Fibroblast of lung (primary cell): ENCODE measurements around the gene LPIN2. TPM values are rescaled to one million over a fixed set of nuclear protein-coding genes. Genes with fewer than 3 reads are reported as not detected.

Experiments
- DNase-seq, 2 donors: peaks; one replicate each; pipeline versions ENCODE4 v3.0.0 to v3.0.0-alpha.2; 2010; ENCODE audit warnings: low read depth in 2 of 2
- H2AFZ ChIP-seq: 2 replicates; pipeline ENCODE4 v1.5.1; 2012; ENCODE audit warnings: low read length, control low read depth, inconsistent platforms
- H3K27ac ChIP-seq: 2 replicates; pipeline ENCODE4 v1.5.1; 2011; ENCODE audit warnings: low read length, control low read depth; ENCODE audit not compliant: insufficient read depth
- H3K27me3 ChIP-seq: 2 replicates; pipeline ENCODE4 v1.5.1; 2011; ENCODE audit warnings: mild to moderate bottlenecking, low read length; ENCODE audit not compliant: control insufficient read depth, insufficient read depth
- H3K36me3 ChIP-seq: 2 replicates; pipeline ENCODE4 v1.5.1; 2011; ENCODE audit warnings: low read length; ENCODE audit not compliant: control insufficient read depth, insufficient read depth
- H3K4me1 ChIP-seq: 2 replicates; pipeline ENCODE4 v1.5.1; 2011; ENCODE audit warnings: low read length; ENCODE audit not compliant: control insufficient read depth, insufficient read depth; ENCODE audit errors: extremely low read depth
- H3K4me2 ChIP-seq: 2 replicates; pipeline ENCODE4 v1.5.1; 2011; ENCODE audit warnings: low read length, control low read depth; ENCODE audit not compliant: insufficient read depth; ENCODE audit errors: extremely low read depth
- H3K4me3 ChIP-seq, 4 experiments: fragments of 200-600 bp in 1 of 4; sonication (generic) in 1 of 4; replicated peaks in 1 of 4; 2 replicates each; pipeline ENCODE4 v1.5.1; 2011 to 2016; ENCODE audit warnings: low read length in 4 of 4, low read depth in 3 of 4, mild to moderate bottlenecking in 3 of 4, control low read depth in 2 of 4, inconsistent platforms in 1 of 4, mixed read lengths in 1 of 4; ENCODE audit not compliant: insufficient read depth in 1 of 4; ENCODE audit errors: control extremely low read depth in 1 of 4
- H3K79me2 ChIP-seq: 2 replicates; pipeline ENCODE4 v1.5.1; 2012; ENCODE audit warnings: mild to moderate bottlenecking, low read length, inconsistent platforms; ENCODE audit not compliant: control insufficient read depth, insufficient read depth
- H3K9ac ChIP-seq: 2 replicates; pipeline ENCODE4 v1.5.1; 2011; ENCODE audit warnings: mild to moderate bottlenecking, low read length, control low read depth; ENCODE audit not compliant: insufficient read depth
- H3K9me3 ChIP-seq: 2 replicates; pipeline ENCODE4 v1.5.1; 2012; ENCODE audit warnings: low read depth, low read length; ENCODE audit not compliant: control insufficient read depth, insufficient read depth
- H4K20me1 ChIP-seq: 2 replicates; pipeline ENCODE4 v1.5.1; 2011; ENCODE audit warnings: low read length; ENCODE audit not compliant: control insufficient read depth, insufficient read depth; ENCODE audit errors: extremely low read depth
- CTCF ChIP-seq, 2 donors: IDR thresholded peaks in 1 of 2; conservative IDR thresholded peaks in 1 of 2; 1 replicate in 1 of 2; 2 replicates in 1 of 2; pipeline ENCODE4 v1.5.1; 2011 to 2012; ENCODE audit warnings: low read length in 2 of 2, control low read depth in 1 of 2, inconsistent platforms in 1 of 2, low read depth in 1 of 2, mild to moderate bottlenecking in 1 of 2
- EZH2 ChIP-seq: IDR thresholded peaks from 2 replicates; pipeline ENCODE4 v1.5.1; 2012; ENCODE audit warnings: low read length, control low read depth, mild to moderate bottlenecking; ENCODE audit errors: missing control alignments
- polyA plus RNA-seq, 2 donors: library from polyadenylated mRNA; depleted of rRNA in 1 of 2; stranded (reverse) in 1 of 2; unstranded in 1 of 2; fragments of >200 nt; gene quantifications; 2 replicates each; pipeline ENCODE4 v1.2.1, GENCODE V29; 2011 to 2012; ENCODE audit warnings: missing spikeins in 1 of 2
- total RNA-seq: library from RNA; depleted of rRNA; stranded (reverse); fragments of >200 nt; gene quantifications from 2 replicates; pipeline ENCODE4 v1.2.1, GENCODE V29; 2014

LPIN2 gene
- total and polyA plus RNA-seq, 2 donors (not counting 1 experiment from before 2014, with no cell fraction given) = 51.0 to 58.1 TPM

DNA sequence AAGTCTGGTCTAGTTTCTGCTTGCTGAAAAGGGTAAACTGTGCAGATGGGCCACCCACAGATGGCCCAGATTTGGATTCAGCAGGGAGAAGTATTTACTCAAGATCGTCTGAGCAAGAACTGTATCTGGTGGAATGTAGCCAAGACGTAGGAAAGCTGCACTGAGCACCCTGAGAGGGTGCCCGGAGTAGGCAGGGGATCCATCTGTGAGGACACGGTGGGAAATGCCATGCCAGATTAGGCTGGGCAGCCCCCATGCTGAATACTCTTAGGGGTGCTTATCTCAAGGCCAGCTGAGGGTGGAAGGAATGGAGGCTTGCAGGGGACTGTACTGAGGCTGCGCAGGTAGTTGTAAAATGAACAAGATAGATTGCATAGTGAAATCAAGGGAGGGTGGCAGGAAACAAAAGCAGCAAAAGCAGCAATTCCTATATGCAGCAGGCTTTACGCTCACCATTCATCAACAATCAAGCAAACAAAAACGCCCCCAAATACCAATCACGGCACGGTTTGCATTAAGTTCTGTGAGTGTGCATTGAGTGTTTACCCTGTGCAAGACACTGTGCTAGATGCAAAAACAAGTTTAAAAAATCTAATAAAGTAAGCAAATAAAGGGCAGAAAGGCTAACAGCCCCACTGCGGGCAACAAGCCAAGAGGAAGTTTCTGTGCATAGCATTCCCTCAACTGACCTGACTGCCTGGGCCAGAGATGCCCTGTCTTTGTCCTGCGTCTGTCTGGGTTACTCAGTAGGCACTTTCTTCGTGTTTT is 32.2 kb upstream of the LPIN2 start:
- no peak overlapping the region for H3K27ac ChIP-seq
- no peaks in the 10 kb centered on the region for H4K20me1 ChIP-seq
- TF ChIP-seq CTCF (conservative IDR thresholded peaks at IDR 0.05 in 1 of 2, IDR thresholded peaks at IDR 0.05 in 1 of 2; ENCODE audit: low read depth in 1 of 2, low read length in 2 of 2) = no peak
- TF ChIP-seq EZH2 = no peak
- H3K4me2 ChIP-seq = no peak overlapping the region
- peak in 1 of 2 donors; percentile 3 for DNase-seq
- no peaks in the 10 kb centered on the region for H3K27me3 ChIP-seq
- H3K36me3 ChIP-seq = no peaks in the 10 kb centered on the region
- H3K4me1 ChIP-seq = no peaks in the 10 kb centered on the region
- no peaks in the 10 kb centered on the region for H3K79me2 ChIP-seq
- H3K4me3 ChIP-seq = no peak overlapping the region
- no peaks in the 10 kb centered on the region for H3K9me3 ChIP-seq
- no peak overlapping the region for H3K9ac ChIP-seq
- no peak overlapping the region for H2AFZ ChIP-seq

DNA sequence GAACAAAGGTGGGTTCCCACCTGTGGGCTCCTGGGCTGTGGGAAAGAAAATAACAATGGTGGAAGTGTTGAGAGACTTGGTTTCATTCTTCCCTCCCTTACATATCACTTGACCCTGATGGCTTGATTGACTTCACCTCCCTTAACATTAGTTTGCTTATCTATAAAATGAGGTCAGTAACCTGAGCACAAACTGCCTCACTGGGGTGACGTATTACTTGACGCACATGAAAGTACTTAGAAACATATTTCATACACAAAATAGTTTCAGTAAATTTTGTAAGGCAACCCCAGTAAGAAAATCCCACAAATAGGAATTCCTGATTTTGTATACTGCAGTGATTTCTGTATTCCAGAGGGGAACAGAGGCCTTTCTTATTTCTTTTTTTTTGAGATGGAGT is 29.4 kb upstream of the LPIN2 start:
- no peak for DNase-seq
- no peak overlapping the region for H2AFZ ChIP-seq
- H4K20me1 ChIP-seq = no peaks in the 10 kb centered on the region
- H3K4me3 ChIP-seq = no peak overlapping the region
- no peak overlapping the region for H3K27ac ChIP-seq
- H3K27me3 ChIP-seq = no peaks in the 10 kb centered on the region
- H3K9me3 ChIP-seq = no peaks in the 10 kb centered on the region
- no peaks in the 10 kb centered on the region for H3K4me1 ChIP-seq
- H3K36me3 ChIP-seq = no peaks in the 10 kb centered on the region
- H3K9ac ChIP-seq = no peak overlapping the region
- no peak overlapping the region for H3K4me2 ChIP-seq
- H3K79me2 ChIP-seq = no peaks in the 10 kb centered on the region
- TF ChIP-seq EZH2 = no peak
- TF ChIP-seq CTCF (conservative IDR thresholded peaks at IDR 0.05 in 1 of 2, IDR thresholded peaks at IDR 0.05 in 1 of 2; ENCODE audit: low read depth in 1 of 2, low read length in 2 of 2) = no peak

- Histone ChIP-seq H2AFZ (no peak overlapping the region), H3K27ac (no peak overlapping the region), H3K4me1 (no peaks in the 10 kb centered on the region), H3K4me3 (no peak overlapping the region), H4K20me1 (no peaks in the 10 kb centered on the region), H3K79me2 (no peaks in the 10 kb centered on the region), H3K36me3 (no peaks in the 10 kb centered on the region), H3K27me3 (no peaks in the 10 kb centered on the region), H3K9me3 (no peaks in the 10 kb centered on the region), H3K9ac (no peak overlapping the region), H3K4me2 (no peak overlapping the region)
- no peak for DNase-seq
- TF ChIP-seq CTCF (conservative IDR thresholded peaks at IDR 0.05 in 1 of 2, IDR thresholded peaks at IDR 0.05 in 1 of 2; ENCODE audit: low read depth in 1 of 2, low read length in 2 of 2) (no peak), EZH2 (no peak)
These were observed 28.9 kb upstream of the LPIN2 start for GRCh38 chr18:3041843-3042242.
